IMR-90 (cell line): ENCODE results near the gene CKAP2L. TPM values are rescaled to one million over a fixed set of nuclear protein-coding genes. Genes with fewer than 3 reads are reported as not detected.

ENCODE experiments used
- ATAC-seq: fragments of 200-7000 bp; cut with Tn5 transposase; 2 replicates; pipeline ENCODE4 v1.9.1; 2020; ENCODE audit warnings: low read depth, mild to moderate bottlenecking, moderate library complexity
- BruUV-seq: library from RNA; stranded (reverse); fragments of 400-500 nt; replicated peaks from 2 replicates; lab custom pipeline; 2021; lab: Mats Ljungman, UMichigan
- CTCF ChIA-PET: fragments of 300-600 bp; formaldehyde crosslinking; extraction: SDS; loops from one replicate; lab custom pipeline; 2021; ENCODE audit warnings: antibody characterized with exemption; lab: Yijun Ruan, JAX
- POLR2A ChIA-PET: fragments of 300-600 bp; sonication (Branson Sonifier 250); formaldehyde crosslinking; loops from one replicate; lab custom pipeline; 2022; ENCODE audit warnings: antibody characterized with exemption; ENCODE audit not compliant: unreplicated experiment; lab: Charles Lee
- DNase-seq: peaks from one replicate; pipeline ENCODE4 v3.0.0; 2013
- H2AFZ ChIP-seq: replicated peaks from 2 replicates; pipeline ENCODE3; 2013; ENCODE audit warnings: low read length, mild to moderate bottlenecking; ENCODE audit not compliant: poor library complexity
- H2AK5ac ChIP-seq: 2 replicates; pipeline ENCODE4 v1.6.1; 2013; ENCODE audit warnings: low read depth, low read length, inconsistent platforms
- H2AK9ac ChIP-seq: replicated peaks from 2 replicates; pipeline ENCODE3; 2013; ENCODE audit warnings: mild to moderate bottlenecking, low read depth, low read length, moderate library complexity; ENCODE audit not compliant: poor library complexity
- H2BK120ac ChIP-seq: 2 replicates; pipeline ENCODE4 v1.6.1; 2013; ENCODE audit warnings: low read depth, low read length, inconsistent platforms
- H2BK15ac ChIP-seq: 3 replicates; pipeline ENCODE4 v1.6.1; 2013; ENCODE audit warnings: low read depth, low read length, inconsistent platforms
- H2BK20ac ChIP-seq: 2 replicates; pipeline ENCODE4 v1.6.1; 2013; ENCODE audit warnings: low read depth, mild to moderate bottlenecking, inconsistent platforms, low read length, moderate library complexity
- H2BK5ac ChIP-seq: 2 replicates; pipeline ENCODE4 v1.6.1; 2013; ENCODE audit warnings: mild to moderate bottlenecking, low read depth, low read length, inconsistent platforms; ENCODE audit not compliant: poor library complexity, severe bottlenecking
- H3K14ac ChIP-seq: replicated peaks from 2 replicates; pipeline ENCODE4 v1.6.1; 2013; ENCODE audit warnings: low read depth, low read length, inconsistent platforms
- H3K18ac ChIP-seq: 2 replicates; pipeline ENCODE4 v1.6.1; 2013; ENCODE audit warnings: low read depth, low read length, control low read depth
- H3K23ac ChIP-seq: 2 replicates; pipeline ENCODE4 v1.6.1; 2013; ENCODE audit warnings: low read depth, low read length, inconsistent platforms
- H3K27ac ChIP-seq: 2 replicates; pipeline ENCODE4 v1.5.1; 2013; ENCODE audit warnings: mild to moderate bottlenecking, control low read depth, low read length; ENCODE audit not compliant: insufficient read depth
- H3K27me3 ChIP-seq: 2 replicates; pipeline ENCODE4 v1.6.1; 2013; ENCODE audit warnings: low read length; ENCODE audit not compliant: control insufficient read depth, insufficient read depth
- H3K36me3 ChIP-seq: 2 replicates; pipeline ENCODE4 v1.6.1; 2013; ENCODE audit warnings: low read length, mixed read lengths; ENCODE audit not compliant: control insufficient read depth, insufficient read depth
- H3K4ac ChIP-seq: 2 replicates; pipeline ENCODE4 v1.6.1; 2013; ENCODE audit warnings: low read depth, low read length, inconsistent platforms
- H3K4me1 ChIP-seq: 2 replicates; pipeline ENCODE4 v1.6.1; 2013; ENCODE audit warnings: low read length, mixed read lengths; ENCODE audit not compliant: control insufficient read depth, insufficient read depth
- H3K4me2 ChIP-seq: 2 replicates; pipeline ENCODE4 v1.6.1; 2013; ENCODE audit warnings: low read depth, mild to moderate bottlenecking, control low read depth, low read length, moderate library complexity
- H3K4me3 ChIP-seq: 2 replicates; pipeline ENCODE4 v1.5.1; 2013; ENCODE audit warnings: low read depth, mild to moderate bottlenecking, control low read depth, low read length, moderate library complexity; ENCODE audit not compliant: insufficient read depth
- H3K56ac ChIP-seq: 2 replicates; pipeline ENCODE4 v1.6.1; 2013; ENCODE audit warnings: low read length, inconsistent platforms; ENCODE audit not compliant: insufficient read depth; ENCODE audit errors: extremely low read depth
- H3K79me1 ChIP-seq, 2 experiments: 2 replicates each; pipeline ENCODE4 v1.6.1; 2013; ENCODE audit warnings: low read length in 2 of 2, inconsistent platforms in 1 of 2, low read depth in 1 of 2
- H3K9ac ChIP-seq: 2 replicates; pipeline ENCODE4 v1.6.1; 2013; ENCODE audit warnings: low read depth, low read length, control low read depth
- H3K9me1 ChIP-seq: 2 replicates; pipeline ENCODE4 v1.6.1; 2013; ENCODE audit warnings: low read length, inconsistent platforms; ENCODE audit not compliant: insufficient read depth
- H3K9me3 ChIP-seq: 2 replicates; pipeline ENCODE4 v1.6.1; 2013; ENCODE audit warnings: low read length; ENCODE audit not compliant: control insufficient read depth, insufficient read depth
- H4K20me1 ChIP-seq: 2 replicates; pipeline ENCODE4 v1.6.1; 2013; ENCODE audit warnings: low read length, inconsistent platforms; ENCODE audit not compliant: insufficient read depth
- H4K5ac ChIP-seq: 2 replicates; pipeline ENCODE4 v1.6.1; 2013; ENCODE audit warnings: mild to moderate bottlenecking, low read depth, low read length, control low read depth
- H4K8ac ChIP-seq, 2 experiments: 2 replicates each; pipeline ENCODE4 v1.6.1; 2013; ENCODE audit warnings: low read depth in 2 of 2, low read length in 2 of 2, control low read depth in 1 of 2, inconsistent platforms in 1 of 2
- H4K91ac ChIP-seq: 2 replicates; pipeline ENCODE4 v1.6.1; 2013; ENCODE audit warnings: low read depth, low read length, inconsistent platforms; ENCODE audit not compliant: insufficient read depth
- BHLHE40 ChIP-seq: fragments of 150-350 bp; IDR thresholded peaks from 2 replicates; pipeline ENCODE4 v1.6.1; 2016; ENCODE audit warnings: mild to moderate bottlenecking, low read depth, low read length
- CEBPB ChIP-seq: IDR thresholded peaks from 2 replicates; pipeline ENCODE4 v1.6.1; 2012; ENCODE audit warnings: low read depth, low read length, improper control_type of control experiment
- CHD1 ChIP-seq: IDR thresholded peaks from 2 replicates; pipeline ENCODE4 v1.6.1; 2012; ENCODE audit warnings: low read depth, low read length, improper control_type of control experiment
- FOS ChIP-seq: fragments of 150-350 bp; IDR thresholded peaks from 2 replicates; pipeline ENCODE4 v1.6.1; 2016; ENCODE audit warnings: low read depth, low read length
- MAFK ChIP-seq: IDR thresholded peaks from 2 replicates; pipeline ENCODE4 v1.6.1; 2012; ENCODE audit warnings: low read depth, low read length, improper control_type of control experiment
- MAZ ChIP-seq: IDR thresholded peaks from 2 replicates; pipeline ENCODE4 v1.6.1; 2012; ENCODE audit warnings: low read depth, mild to moderate bottlenecking, low read length, improper control_type of control experiment, moderate library complexity, borderline replicate concordance
- MXI1 ChIP-seq: IDR thresholded peaks from 2 replicates; pipeline ENCODE4 v1.6.1; 2012; ENCODE audit warnings: low read depth, mild to moderate bottlenecking, low read length, moderate library complexity, borderline replicate concordance
- NFE2L2 ChIP-seq: fragments of 150-350 bp; IDR thresholded peaks from 2 replicates; pipeline ENCODE4 v1.6.1; 2016; ENCODE audit warnings: low read depth, mild to moderate bottlenecking, low read length
- POLR2A ChIP-seq: IDR thresholded peaks from 2 replicates; pipeline ENCODE4 v1.6.1; 2012; ENCODE audit warnings: mild to moderate bottlenecking, low read depth, low read length
- RAD21 ChIP-seq: IDR thresholded peaks from 2 replicates; pipeline ENCODE4 v1.6.1; 2012; ENCODE audit warnings: low read length, improper control_type of control experiment
- RCOR1 ChIP-seq: IDR thresholded peaks from 2 replicates; pipeline ENCODE4 v1.6.1; 2012; ENCODE audit warnings: mild to moderate bottlenecking, low read length, improper control_type of control experiment; ENCODE audit not compliant: insufficient replicate concordance
- RFX5 ChIP-seq: IDR thresholded peaks from 2 replicates; pipeline ENCODE4 v1.8.0; 2012; ENCODE audit warnings: low read depth, mild to moderate bottlenecking, low read length, moderate library complexity
- SMC3 ChIP-seq: fragments of 150-350 bp; IDR thresholded peaks from 2 replicates; pipeline ENCODE4 v1.6.1; 2016; ENCODE audit warnings: low read depth, mild to moderate bottlenecking, antibody characterized with exemption, low read length, moderate library complexity
- WGBS, 2 experiments: methylation state at CpG; one replicate each; pipeline versions ENCODE4 v1.1.5 to v1.1.7; 2013; ENCODE audit warnings: missing lambda C conversion rate in 2 of 2; ENCODE audit not compliant: insufficient read length in 1 of 2; ENCODE audit errors: extremely low coverage in 2 of 2; 5-methylcytosine and 5-hydroxymethylcytosine counted together
- dilution Hi-C: fragments of 300-500 bp; cut with HindIII; formaldehyde crosslinking; loops from one replicate; pipeline ENCODE4 v1.14.3; 2018; ENCODE audit warnings: low sequenced_read_pairs; ENCODE audit not compliant: unreplicated experiment
- in situ Hi-C: fragments of 300-500 bp; cut with MboI; formaldehyde crosslinking; loops from 3 replicates; pipeline ENCODE4 v1.14.3; 2019; ENCODE audit warnings: low sequenced_read_pairs, inconsistent platforms, mixed read lengths
- intact Hi-C: fragments of 100-400 bp; cut with micrococcal nuclease; formaldehyde crosslinking; loops from 2 replicates; pipeline ENCODE4 v1.10.0; 2022
- polyA plus RNA-seq, 3 experiments: library from polyadenylated mRNA; depleted of rRNA; stranded (reverse); fragments of >200 nt; gene quantifications; 2 replicates each; pipeline ENCODE4 v1.2.3, GENCODE V29; 2012; ENCODE audit warnings: low replicate concordance in 1 of 3
- total RNA-seq: library from RNA; depleted of rRNA; stranded (reverse); fragments of >200 nt; gene quantifications from 2 replicates; pipeline ENCODE4 v1.2.3, GENCODE V29; 2012
- TF ChIP-seq, protein P1 (sequence below): fragments of 150-350 bp; IDR thresholded peaks from 2 replicates; pipeline ENCODE4 v1.6.1; 2016; ENCODE audit warnings: low read depth, mild to moderate bottlenecking, low read length, moderate library complexity, borderline replicate concordance
- TF ChIP-seq, protein P2 (sequence below): conservative IDR thresholded peaks from 2 replicates; pipeline ENCODE4 v1.5.1; 2012; ENCODE audit warnings: mild to moderate bottlenecking, low read depth, low read length, improper control_type of control experiment
- TF ChIP-seq, protein P3 (sequence below): fragments of 150-350 bp; IDR thresholded peaks from 2 replicates; pipeline ENCODE4 v1.6.1; 2017; ENCODE audit warnings: mild to moderate bottlenecking, antibody characterized with exemption, low read length, low read depth

The CKAP2L gene
- total and polyA plus RNA-seq, 2 of the 4 experiments (the other 2 are of a cell fraction) = 6.4 to 9.9 TPM

DNA sequence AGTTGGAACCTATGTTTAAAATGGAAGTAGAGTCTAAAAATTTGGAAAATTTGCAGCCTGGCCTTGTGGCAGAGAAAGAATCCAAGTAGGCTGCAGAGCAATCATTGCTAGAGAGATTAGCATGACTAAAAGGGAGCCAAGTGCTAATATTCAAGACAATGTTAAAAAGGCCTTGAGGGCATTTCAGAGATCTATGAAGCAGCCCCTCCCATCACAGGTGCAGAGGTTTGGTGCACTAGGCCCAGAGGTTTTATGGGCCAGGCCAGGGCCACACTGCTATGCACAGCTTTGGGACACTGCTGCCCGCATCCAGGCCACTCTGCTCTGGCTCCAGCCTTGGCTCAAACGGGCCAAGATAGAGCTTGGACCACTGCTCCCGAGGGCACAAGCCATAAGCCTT is 26.6 kb upstream of the CKAP2L start:
- Histone ChIP-seq H2AFZ (no peak overlapping the region), H3K27ac (no peak overlapping the region), H3K4me2 (no peak overlapping the region), H3K36me3 (no peaks in the 10 kb centered on the region), H3K9me1 (peaks cover 8% of the 10 kb centered on the region), H3K56ac (no peak overlapping the region), H4K20me1 (no peaks in the 10 kb centered on the region), H2BK15ac (no peak overlapping the region), H2BK120ac (no peak overlapping the region), H3K9me3 (peaks cover 6% of the 10 kb centered on the region), H3K9ac (no peak overlapping the region), H3K4me1 (peaks cover 5% of the 10 kb centered on the region; the same call in 1 of the 2 replicates), H3K27me3 (no peaks in the 10 kb centered on the region), H3K79me1 (0 out of 4 replicates have a peak, but pooled peaks cover 0 to 3% of the 10 kb centered on the region in 2 experiments), H3K14ac (no peak overlapping the region), H3K4ac (no peak overlapping the region), H2BK5ac (no peak overlapping the region), H4K91ac (no peak overlapping the region), H3K23ac (no peak overlapping the region), H3K4me3 (no peak overlapping the region), H4K8ac (no peak overlapping the region), H2AK5ac (no peak overlapping the region; the same call in 1 of the 2 replicates), H3K18ac (no peak overlapping the region), H4K5ac (no peak overlapping the region), H2AK9ac (no peak overlapping the region), H2BK20ac (no peak overlapping the region)
- WGBS, 2 experiments = 83% methylated on average over 1 of the region's 3 CpGs; no CpG with 5 or more reads in 1 of the 2 experiments
- intact Hi-C loops = no loop called here
- DNase-seq (no peak), ATAC-seq (no peak)
- BruUV-seq = no TSS peak
- POLR2A ChIA-PET = no interaction called here
- in situ Hi-C loops = no loop called here
- dilution Hi-C loops = no loop called here
- TF ChIP-seq, protein P1, sequence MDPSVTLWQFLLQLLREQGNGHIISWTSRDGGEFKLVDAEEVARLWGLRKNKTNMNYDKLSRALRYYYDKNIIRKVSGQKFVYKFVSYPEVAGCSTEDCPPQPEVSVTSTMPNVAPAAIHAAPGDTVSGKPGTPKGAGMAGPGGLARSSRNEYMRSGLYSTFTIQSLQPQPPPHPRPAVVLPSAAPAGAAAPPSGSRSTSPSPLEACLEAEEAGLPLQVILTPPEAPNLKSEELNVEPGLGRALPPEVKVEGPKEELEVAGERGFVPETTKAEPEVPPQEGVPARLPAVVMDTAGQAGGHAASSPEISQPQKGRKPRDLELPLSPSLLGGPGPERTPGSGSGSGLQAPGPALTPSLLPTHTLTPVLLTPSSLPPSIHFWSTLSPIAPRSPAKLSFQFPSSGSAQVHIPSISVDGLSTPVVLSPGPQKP = no peak
- no peak for TF ChIP-seq FOS
- TF ChIP-seq RCOR1 = no peak
- TF ChIP-seq, protein P2, sequence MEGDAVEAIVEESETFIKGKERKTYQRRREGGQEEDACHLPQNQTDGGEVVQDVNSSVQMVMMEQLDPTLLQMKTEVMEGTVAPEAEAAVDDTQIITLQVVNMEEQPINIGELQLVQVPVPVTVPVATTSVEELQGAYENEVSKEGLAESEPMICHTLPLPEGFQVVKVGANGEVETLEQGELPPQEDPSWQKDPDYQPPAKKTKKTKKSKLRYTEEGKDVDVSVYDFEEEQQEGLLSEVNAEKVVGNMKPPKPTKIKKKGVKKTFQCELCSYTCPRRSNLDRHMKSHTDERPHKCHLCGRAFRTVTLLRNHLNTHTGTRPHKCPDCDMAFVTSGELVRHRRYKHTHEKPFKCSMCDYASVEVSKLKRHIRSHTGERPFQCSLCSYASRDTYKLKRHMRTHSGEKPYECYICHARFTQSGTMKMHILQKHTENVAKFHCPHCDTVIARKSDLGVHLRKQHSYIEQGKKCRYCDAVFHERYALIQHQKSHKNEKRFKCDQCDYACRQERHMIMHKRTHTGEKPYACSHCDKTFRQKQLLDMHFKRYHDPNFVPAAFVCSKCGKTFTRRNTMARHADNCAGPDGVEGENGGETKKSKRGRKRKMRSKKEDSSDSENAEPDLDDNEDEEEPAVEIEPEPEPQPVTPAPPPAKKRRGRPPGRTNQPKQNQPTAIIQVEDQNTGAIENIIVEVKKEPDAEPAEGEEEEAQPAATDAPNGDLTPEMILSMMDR = no peak
- TF ChIP-seq, protein P3, sequence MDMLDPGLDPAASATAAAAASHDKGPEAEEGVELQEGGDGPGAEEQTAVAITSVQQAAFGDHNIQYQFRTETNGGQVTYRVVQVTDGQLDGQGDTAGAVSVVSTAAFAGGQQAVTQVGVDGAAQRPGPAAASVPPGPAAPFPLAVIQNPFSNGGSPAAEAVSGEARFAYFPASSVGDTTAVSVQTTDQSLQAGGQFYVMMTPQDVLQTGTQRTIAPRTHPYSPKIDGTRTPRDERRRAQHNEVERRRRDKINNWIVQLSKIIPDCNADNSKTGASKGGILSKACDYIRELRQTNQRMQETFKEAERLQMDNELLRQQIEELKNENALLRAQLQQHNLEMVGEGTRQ = no peak
- no peak for TF ChIP-seq SMC3
- no peak for TF ChIP-seq RAD21
- no peak for TF ChIP-seq MAFK
- TF ChIP-seq CEBPB = no peak
- no peak for TF ChIP-seq BHLHE40
- TF ChIP-seq MXI1 = no peak
- TF ChIP-seq POLR2A = no peak
- no peak for TF ChIP-seq NFE2L2
- no peak for TF ChIP-seq MAZ
- TF ChIP-seq CHD1 = no peak
- TF ChIP-seq RFX5 = no peak
- CTCF ChIA-PET = no interaction called here
